ENCODE measurements around the gene PPARD.

GRCh38 chr6:35474942-35475570 is 132.7 kb downstream of the PPARD start:
- TF ChIP-seq CTCF (IDR thresholded peaks at IDR 0.05): no peak
- TF ChIP-seq POLR2A (IDR thresholded peaks at IDR 0.05): no peak

Measured in Peyer's patch (tissue), 4 donors.